HepG2 (cell line): ENCODE data around the gene DLL3. TPM values are rescaled to one million over a fixed set of nuclear protein-coding genes. Genes with fewer than 3 reads are reported as not detected.
A peak's percentile ranks its signal among the peaks of the same experiment; 100 is the strongest.

Experiments used
- EED ChIP-seq: sonication (generic); formaldehyde crosslinking; IDR thresholded peaks from 2 replicates; pipeline ENCODE4 v1.5.0; 2020; ENCODE audit warnings: mild to moderate bottlenecking, missing genetic modification reagents
- ETV6 ChIP-seq: sonication (generic); formaldehyde crosslinking; conservative IDR thresholded peaks from 2 replicates; pipeline ENCODE4 v1.4.0; 2020; ENCODE audit warnings: missing genetic modification reagents
- FOXM1 ChIP-seq: sonication (generic); formaldehyde crosslinking; IDR thresholded peaks from 2 replicates; pipeline ENCODE4 v1.5.0; 2020; ENCODE audit warnings: missing genetic modification reagents
- FOXO1 ChIP-seq: sonication (generic); formaldehyde crosslinking; IDR thresholded peaks from 2 replicates; pipeline ENCODE4 v1.4.0; 2020; ENCODE audit warnings: missing genetic modification reagents
- HOXA7 ChIP-seq: sonication (generic); formaldehyde crosslinking; IDR thresholded peaks from 2 replicates; pipeline ENCODE4 v1.8.1; 2022; ENCODE audit warnings: mild to moderate bottlenecking, missing genetic modification reagents, moderate library complexity
- NFKB2 ChIP-seq: sonication (generic); formaldehyde crosslinking; IDR thresholded peaks from 2 replicates; pipeline ENCODE4 v1.4.0; 2020; ENCODE audit warnings: missing genetic modification reagents, borderline replicate concordance
- RAD51 ChIP-seq: fragments of 450-650 bp; IDR thresholded peaks from 2 replicates; pipeline ENCODE4 v1.6.1; 2016; ENCODE audit warnings: borderline replicate concordance
- SAP130 ChIP-seq: IDR thresholded peaks from 2 replicates; pipeline ENCODE4 v1.6.1; 2016; ENCODE audit warnings: low read depth
- SRF ChIP-seq: IDR thresholded peaks from 2 replicates; pipeline ENCODE4 v1.6.1; 2011; ENCODE audit warnings: mild to moderate bottlenecking, low read depth, low read length, moderate library complexity
- TBL1XR1 ChIP-seq: fragments of 150-350 bp; IDR thresholded peaks from 2 replicates; pipeline ENCODE4 v1.6.1; 2014; ENCODE audit warnings: borderline replicate concordance, low read length; ENCODE audit not compliant: partially characterized antibody
- ZBTB38 ChIP-seq: sonication (generic); formaldehyde crosslinking; IDR thresholded peaks from 2 replicates; pipeline ENCODE4 v1.5.1; 2020; ENCODE audit warnings: mild to moderate bottlenecking, missing genetic modification reagents
- ZFAT ChIP-seq: sonication (generic); formaldehyde crosslinking; conservative IDR thresholded peaks from 2 replicates; pipeline ENCODE4 v1.8.1; 2023; ENCODE audit warnings: missing genetic modification reagents, inconsistent platforms
- ZFP90 ChIP-seq: sonication (generic); formaldehyde crosslinking; IDR thresholded peaks from 2 replicates; pipeline ENCODE4 v1.8.0; 2022; ENCODE audit warnings: missing genetic modification reagents, mild to moderate bottlenecking, inconsistent platforms, borderline replicate concordance
- ZMYM4 ChIP-seq: sonication (generic); formaldehyde crosslinking; IDR thresholded peaks from 2 replicates; pipeline ENCODE4 v1.8.1; 2023; ENCODE audit warnings: mild to moderate bottlenecking, missing genetic modification reagents
- ZNF263 ChIP-seq: sonication (generic); formaldehyde crosslinking; IDR thresholded peaks from 2 replicates; pipeline ENCODE4 v1.4.0; 2020; ENCODE audit warnings: missing genetic modification reagents
- ZNF3 ChIP-seq: IDR thresholded peaks from 2 replicates; pipeline ENCODE4 v1.7.0; 2017; ENCODE audit warnings: inconsistent platforms
- ZNF468 ChIP-seq: sonication (generic); formaldehyde crosslinking; IDR thresholded peaks from 2 replicates; pipeline ENCODE4 v1.8.0; 2022; ENCODE audit warnings: mild to moderate bottlenecking, moderate library complexity, missing genetic modification reagents
- ZNF776 ChIP-seq: sonication (generic); formaldehyde crosslinking; IDR thresholded peaks from 2 replicates; pipeline ENCODE4 v1.4.0; 2020; ENCODE audit warnings: mild to moderate bottlenecking, missing genetic modification reagents
- ZNF878 ChIP-seq: sonication (generic); formaldehyde crosslinking; IDR thresholded peaks from 2 replicates; pipeline ENCODE4 v1.8.1; 2023; ENCODE audit warnings: mild to moderate bottlenecking, missing genetic modification reagents, moderate library complexity
- polyA plus RNA-seq, 8 experiments: library from polyadenylated mRNA; depleted of rRNA in 3 of 8; stranded (reverse) in 7 of 8; unstranded in 1 of 8; fragments of >200 nt; fragmentation: Illumina TruSeq in 4 of 8; extraction: Trizol in 4 of 8; gene quantifications; 2 replicates each; pipeline versions ENCODE4 v1.2.1 to v1.2.3, GENCODE V29; 2011 to 2016; ENCODE audit warnings: low read depth in 4 of 8, missing spikeins in 1 of 8, mixed read lengths in 1 of 8; ENCODE audit not compliant: insufficient read depth in 1 of 8
- total RNA-seq, 5 experiments: library from RNA; depleted of rRNA; stranded (reverse); fragments of >200 nt; fragmentation: Illumina TruSeq; extraction: Trizol; gene quantifications; 2 replicates each; pipeline ENCODE4 v1.2.3, GENCODE V29; 2016; ENCODE audit warnings: low read depth in 1 of 5
- TF ChIP-seq, protein P1 (sequence below): sonication (generic); formaldehyde crosslinking; IDR thresholded peaks from 2 replicates; pipeline ENCODE4 v1.4.0; 2020; ENCODE audit warnings: missing genetic modification reagents
- TF ChIP-seq, protein P2 (sequence below): sonication (generic); formaldehyde crosslinking; IDR thresholded peaks from 2 replicates; pipeline ENCODE4 v1.8.0; 2022; ENCODE audit warnings: mild to moderate bottlenecking, missing genetic modification reagents
- TF ChIP-seq, protein P3 (sequence below): sonication (generic); formaldehyde crosslinking; IDR thresholded peaks from 2 replicates; pipeline ENCODE4 v1.4.0; 2020; ENCODE audit warnings: missing genetic modification reagents
- TF ChIP-seq, protein P4 (sequence below): sonication (generic); formaldehyde crosslinking; IDR thresholded peaks from 2 replicates; pipeline ENCODE4 v1.9.0; 2022; ENCODE audit warnings: low read depth, missing genetic modification reagents

The DLL3 gene
- total and polyA plus RNA-seq, 2 of the 13 experiments (the other 11 are each of a cell fraction or from before 2014, with no cell fraction given) = 0.35 to 0.55 TPM

DNA sequence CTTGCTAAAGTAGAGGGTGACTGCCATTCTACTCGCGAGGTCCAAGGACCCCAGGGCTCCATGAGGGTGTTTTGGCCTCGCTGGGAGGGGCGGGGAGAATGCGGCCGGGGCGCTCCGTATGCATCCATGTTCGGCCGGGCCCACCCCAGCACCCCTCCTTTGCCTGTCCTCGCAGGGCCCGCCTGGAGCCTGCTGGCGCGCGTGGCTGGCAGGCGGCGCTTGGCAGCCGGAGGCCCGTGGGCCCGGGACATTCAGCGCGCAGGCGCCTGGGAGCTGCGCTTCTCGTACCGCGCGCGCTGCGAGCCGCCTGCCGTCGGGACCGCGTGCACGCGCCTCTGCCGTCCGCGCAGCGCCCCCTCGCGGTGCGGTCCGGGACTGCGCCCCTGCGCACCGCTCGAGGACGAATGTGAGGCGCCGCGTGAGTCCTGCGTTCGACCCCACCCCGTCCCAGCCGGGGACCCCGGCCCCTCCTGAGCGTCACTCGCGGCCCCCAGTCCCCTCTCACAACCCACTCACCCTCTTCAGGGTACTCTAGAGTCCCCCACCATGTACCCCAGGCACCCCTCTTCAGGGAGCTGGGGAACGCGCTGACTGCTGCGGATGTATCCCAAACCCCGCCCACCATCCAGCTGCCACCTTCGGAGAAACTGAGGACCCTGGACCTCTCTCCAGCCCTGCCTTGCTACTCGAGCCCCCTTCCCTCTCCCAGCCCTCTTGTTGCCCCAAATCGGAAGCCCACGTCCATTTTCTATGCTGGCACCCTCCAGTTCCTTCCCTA is 4.1 kb downstream of the DLL3 start (continued):
- TF ChIP-seq ZFP90 (CRISPR knock-in tag) (peak; percentile 87; the same call in 1 of the 2 replicates), ZNF776 (CRISPR knock-in tag) (peak; percentile 100; the same call in 1 of the 2 replicates), FOXO1 (no peak), FOXM1 (CRISPR knock-in tag) (peak; percentile 91; the same call in 1 of the 2 replicates), HOXA7 (CRISPR knock-in tag) (peak; percentile 91; the same call in 1 of the 2 replicates), ETV6 (CRISPR knock-in tag) (peak; percentile 89), ZNF263 (CRISPR knock-in tag) (peak; percentile 80; the same call in 1 of the 2 replicates), ZNF468 (CRISPR knock-in tag) (peak; percentile 99), TBL1XR1 (no peak), NFKB2 (peak; percentile 100), ZMYM4 (peak; percentile 89), SRF (no peak), RAD51 (no peak), ZBTB38 (peak; percentile 91), ZFAT (peak; percentile 91; the same call in 1 of the 2 replicates), ZNF3 (CRISPR knock-in tag) (peak; percentile 56; the same call in 1 of the 2 replicates), SAP130 (peak; percentile 58), EED (CRISPR knock-in tag) (no peak; the same call in 1 of the 2 replicates), ZNF878 (CRISPR knock-in tag) (peak; percentile 72; the same call in 1 of the 2 replicates)
- TF ChIP-seq, protein P1, sequence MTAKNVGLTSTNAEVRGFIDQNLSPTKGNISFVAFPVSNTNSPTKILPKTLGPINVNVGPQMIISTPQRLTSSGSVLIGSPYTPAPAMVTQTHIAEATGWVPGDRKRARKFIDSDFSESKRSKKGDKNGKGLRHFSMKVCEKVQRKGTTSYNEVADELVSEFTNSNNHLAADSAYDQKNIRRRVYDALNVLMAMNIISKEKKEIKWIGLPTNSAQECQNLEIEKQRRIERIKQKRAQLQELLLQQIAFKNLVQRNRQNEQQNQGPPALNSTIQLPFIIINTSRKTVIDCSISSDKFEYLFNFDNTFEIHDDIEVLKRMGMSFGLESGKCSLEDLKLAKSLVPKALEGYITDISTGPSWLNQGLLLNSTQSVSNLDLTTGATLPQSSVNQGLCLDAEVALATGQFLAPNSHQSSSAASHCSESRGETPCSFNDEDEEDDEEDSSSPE (CRISPR knock-in tag) = peak; percentile 91
- TF ChIP-seq, protein P2, sequence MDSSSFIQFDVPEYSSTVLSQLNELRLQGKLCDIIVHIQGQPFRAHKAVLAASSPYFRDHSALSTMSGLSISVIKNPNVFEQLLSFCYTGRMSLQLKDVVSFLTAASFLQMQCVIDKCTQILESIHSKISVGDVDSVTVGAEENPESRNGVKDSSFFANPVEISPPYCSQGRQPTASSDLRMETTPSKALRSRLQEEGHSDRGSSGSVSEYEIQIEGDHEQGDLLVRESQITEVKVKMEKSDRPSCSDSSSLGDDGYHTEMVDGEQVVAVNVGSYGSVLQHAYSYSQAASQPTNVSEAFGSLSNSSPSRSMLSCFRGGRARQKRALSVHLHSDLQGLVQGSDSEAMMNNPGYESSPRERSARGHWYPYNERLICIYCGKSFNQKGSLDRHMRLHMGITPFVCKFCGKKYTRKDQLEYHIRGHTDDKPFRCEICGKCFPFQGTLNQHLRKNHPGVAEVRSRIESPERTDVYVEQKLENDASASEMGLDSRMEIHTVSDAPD (CRISPR knock-in tag) = peak; percentile 86; the same call in 1 of the 2 replicates
- TF ChIP-seq, protein P3, sequence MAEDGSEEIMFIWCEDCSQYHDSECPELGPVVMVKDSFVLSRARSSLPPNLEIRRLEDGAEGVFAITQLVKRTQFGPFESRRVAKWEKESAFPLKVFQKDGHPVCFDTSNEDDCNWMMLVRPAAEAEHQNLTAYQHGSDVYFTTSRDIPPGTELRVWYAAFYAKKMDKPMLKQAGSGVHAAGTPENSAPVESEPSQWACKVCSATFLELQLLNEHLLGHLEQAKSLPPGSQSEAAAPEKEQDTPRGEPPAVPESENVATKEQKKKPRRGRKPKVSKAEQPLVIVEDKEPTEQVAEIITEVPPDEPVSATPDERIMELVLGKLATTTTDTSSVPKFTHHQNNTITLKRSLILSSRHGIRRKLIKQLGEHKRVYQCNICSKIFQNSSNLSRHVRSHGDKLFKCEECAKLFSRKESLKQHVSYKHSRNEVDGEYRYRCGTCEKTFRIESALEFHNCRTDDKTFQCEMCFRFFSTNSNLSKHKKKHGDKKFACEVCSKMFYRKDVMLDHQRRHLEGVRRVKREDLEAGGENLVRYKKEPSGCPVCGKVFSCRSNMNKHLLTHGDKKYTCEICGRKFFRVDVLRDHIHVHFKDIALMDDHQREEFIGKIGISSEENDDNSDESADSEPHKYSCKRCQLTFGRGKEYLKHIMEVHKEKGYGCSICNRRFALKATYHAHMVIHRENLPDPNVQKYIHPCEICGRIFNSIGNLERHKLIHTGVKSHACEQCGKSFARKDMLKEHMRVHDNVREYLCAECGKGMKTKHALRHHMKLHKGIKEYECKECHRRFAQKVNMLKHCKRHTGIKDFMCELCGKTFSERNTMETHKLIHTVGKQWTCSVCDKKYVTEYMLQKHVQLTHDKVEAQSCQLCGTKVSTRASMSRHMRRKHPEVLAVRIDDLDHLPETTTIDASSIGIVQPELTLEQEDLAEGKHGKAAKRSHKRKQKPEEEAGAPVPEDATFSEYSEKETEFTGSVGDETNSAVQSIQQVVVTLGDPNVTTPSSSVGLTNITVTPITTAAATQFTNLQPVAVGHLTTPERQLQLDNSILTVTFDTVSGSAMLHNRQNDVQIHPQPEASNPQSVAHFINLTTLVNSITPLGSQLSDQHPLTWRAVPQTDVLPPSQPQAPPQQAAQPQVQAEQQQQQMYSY (CRISPR knock-in tag) = peak; percentile 77; the same call in 1 of the 2 replicates
- TF ChIP-seq, protein P4, sequence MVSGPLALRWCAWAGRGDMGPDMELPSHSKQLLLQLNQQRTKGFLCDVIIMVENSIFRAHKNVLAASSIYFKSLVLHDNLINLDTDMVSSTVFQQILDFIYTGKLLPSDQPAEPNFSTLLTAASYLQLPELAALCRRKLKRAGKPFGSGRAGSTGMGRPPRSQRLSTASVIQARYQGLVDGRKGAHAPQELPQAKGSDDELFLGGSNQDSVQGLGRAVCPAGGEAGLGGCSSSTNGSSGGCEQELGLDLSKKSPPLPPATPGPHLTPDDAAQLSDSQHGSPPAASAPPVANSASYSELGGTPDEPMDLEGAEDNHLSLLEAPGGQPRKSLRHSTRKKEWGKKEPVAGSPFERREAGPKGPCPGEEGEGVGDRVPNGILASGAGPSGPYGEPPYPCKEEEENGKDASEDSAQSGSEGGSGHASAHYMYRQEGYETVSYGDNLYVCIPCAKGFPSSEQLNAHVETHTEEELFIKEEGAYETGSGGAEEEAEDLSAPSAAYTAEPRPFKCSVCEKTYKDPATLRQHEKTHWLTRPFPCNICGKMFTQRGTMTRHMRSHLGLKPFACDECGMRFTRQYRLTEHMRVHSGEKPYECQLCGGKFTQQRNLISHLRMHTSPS = peak; percentile 67; the same call in 1 of the 2 replicates
